Loucy (cell line): ENCODE measurements around the gene GJA4.

Experiments used
- CTCF ChIP-seq: fragments of 200-600 bp; sonication (generic); conservative IDR thresholded peaks from 2 replicates; pipeline ENCODE4 v1.5.1; 2014; ENCODE audit warnings: mild to moderate bottlenecking, antibody characterized with exemption, low read length
- EZH2phosphoT487 ChIP-seq: fragments of 200-600 bp; IDR thresholded peaks from 2 replicates; pipeline ENCODE4 v1.6.1; 2018; ENCODE audit warnings: antibody characterized with exemption, mild to moderate bottlenecking, moderate library complexity, borderline replicate concordance

GRCh38 chr1:34808051-34808810 lies 15.4 kb downstream of the GJA4 start:
- TF ChIP-seq CTCF (no peak), EZH2phosphoT487 (no peak)
